Left lobe of liver (tissue), 2 donors: Measurements from ENCODE around the gene SNX8. TPM values are rescaled to one million over a fixed set of nuclear protein-coding genes. Genes with fewer than 3 reads are reported as not detected.
"Not testable (repeated sequence)": the region's sequence is repeated elsewhere in the genome, so short reads cannot be mapped to it uniquely, and the experiment has no call there.

Experiments
- ATAC-seq: fragments of 200-7000 bp; cut with Tn5 transposase; one replicate; pipeline ENCODE4 v1.9.1; 2020; ENCODE audit warnings: mild to moderate bottlenecking, moderate library complexity
- DNase-seq: peaks from one replicate; pipeline ENCODE4 v3.0.0-alpha.2; 2020; ENCODE audit warnings: low spot score
- total RNA-seq: library from RNA; stranded (reverse); gene quantifications from one replicate; pipeline ENCODE4 v1.2.1, GENCODE V29; 2021
- donor health status: DM: no; HTN: no; CAD: no; lungs with moderate emphysema.
- donor health status: DM: no; HTN: yes; CAD: no.

The SNX8 gene
- total RNA-seq, 1 donor from 2014 or later = 12.2 TPM

GRCh38 chr7:2330493-2330892, 16.3 kb upstream of the SNX8 start:
- DNase-seq = no peak
- ATAC-seq = no peak

GRCh38 chr7:2326951-2327350, 12.7 kb upstream of the SNX8 start:
- peak; percentile 21 for ATAC-seq
- DNase-seq = no peak

GRCh38 chr7:2325162-2325561, 10.9 kb upstream of the SNX8 start:
- ATAC-seq = no peak
- DNase-seq = no peak

GRCh38 chr7:2321020-2321419, 6.8 kb upstream of the SNX8 start:
- ATAC-seq (no peak), DNase-seq (no peak)

- no peak for ATAC-seq
- DNase-seq = no peak
These were observed 3.5 kb upstream of the SNX8 start for GRCh38 chr7:2317556-2318293.

- DNase-seq (no peak), ATAC-seq (no peak)
These were observed 2.3 kb upstream of the SNX8 start for GRCh38 chr7:2316578-2316977.

- no peak for ATAC-seq
- DNase-seq = no peak
These were observed 1.5 kb upstream of the SNX8 start for GRCh38 chr7:2315787-2316186.

- ATAC-seq, DNase-seq: not testable (repeated sequence)
These were observed 802 bp upstream of the SNX8 start for GRCh38 chr7:2314956-2315530.

- DNase-seq (no peak), ATAC-seq (peak; percentile 25)
These were observed 612 bp downstream of the SNX8 start for GRCh38 chr7:2313450-2314208.

- ATAC-seq (no peak), DNase-seq (no peak)
These were observed 1.8 kb downstream of the SNX8 start for GRCh38 chr7:2312267-2312929.

GRCh38 chr7:2309889-2310331, 4.3 kb downstream of the SNX8 start:
- no peak for DNase-seq
- no peak for ATAC-seq

- no peak for DNase-seq
- no peak for ATAC-seq
These were observed 6.5 kb downstream of the SNX8 start for GRCh38 chr7:2307690-2308107.

GRCh38 chr7:2306688-2307087, 7.6 kb downstream of the SNX8 start:
- no peak for ATAC-seq

GRCh38 chr7:2305258-2305657, 9.0 kb downstream of the SNX8 start:
- ATAC-seq, DNase-seq: not testable (repeated sequence)

More at GRCh38 chr7:2306688-2307087, 7.6 kb downstream of the SNX8 start:
- no peak for DNase-seq

- not testable (repeated sequence) for DNase-seq, ATAC-seq
These were observed 10.7 kb downstream of the SNX8 start for GRCh38 chr7:2303520-2303919.

- DNase-seq, ATAC-seq: not testable (repeated sequence)
These were observed 11.4 kb downstream of the SNX8 start for GRCh38 chr7:2302743-2303397.

- no peak for ATAC-seq
These were observed 12.8 kb downstream of the SNX8 start for GRCh38 chr7:2301511-2301863.

GRCh38 chr7:2299870-2300512, 14.2 kb downstream of the SNX8 start:
- DNase-seq (no peak), ATAC-seq (peak; percentile 47)

More at GRCh38 chr7:2301511-2301863, 12.8 kb downstream of the SNX8 start:
- DNase-seq = no peak

- DNase-seq (no peak), ATAC-seq (peak; percentile 55)
These were observed 15.0 kb downstream of the SNX8 start for GRCh38 chr7:2299131-2299829.

- no peak for DNase-seq
- no peak for ATAC-seq
These were observed 17.4 kb downstream of the SNX8 start for GRCh38 chr7:2296832-2297231.
